Activated CD4-positive, CD25-positive, alpha-beta regulatory T cell (primary cell): Measurements from ENCODE around the gene MSH3.
"Not testable (repeated sequence)": the region's sequence is repeated elsewhere in the genome, so short reads cannot be mapped to it uniquely, and the experiment has no call there.

Source experiments
- DNase-seq, 4 experiments: peaks; one replicate each; lab custom pipeline; 2025; lab: John Stamatoyannopoulos, UW

Gene MSH3

DNA sequence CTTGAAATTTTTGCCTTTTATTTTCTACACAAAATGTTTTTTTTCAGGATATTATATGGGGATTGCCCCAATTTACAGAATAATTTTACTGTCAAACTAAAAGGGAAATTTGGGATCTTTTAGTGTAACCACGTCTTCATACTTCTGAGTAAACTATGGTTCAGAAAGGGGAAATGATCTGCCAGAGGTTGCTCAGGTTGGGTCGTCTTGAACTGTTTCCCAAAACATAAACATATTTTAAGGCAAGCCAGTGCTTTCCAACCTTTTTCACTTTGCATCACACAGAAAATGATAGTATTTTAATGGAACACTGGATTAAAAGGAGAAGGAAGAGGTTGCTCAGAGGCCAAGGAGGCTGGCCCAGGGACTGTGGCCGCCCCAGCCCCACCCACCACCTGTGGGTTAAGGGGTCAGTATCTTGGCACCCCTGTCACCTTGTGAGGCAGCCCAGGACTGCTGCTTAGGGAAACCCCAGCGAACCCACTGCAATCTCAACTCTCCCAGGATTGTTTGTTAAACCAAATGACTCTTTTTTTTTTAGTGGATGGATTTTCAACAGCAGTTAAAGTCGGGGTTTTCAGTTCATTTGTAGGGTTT lies 143.1 kb downstream of the MSH3 start:
- DNase-seq = no peak

DNA sequence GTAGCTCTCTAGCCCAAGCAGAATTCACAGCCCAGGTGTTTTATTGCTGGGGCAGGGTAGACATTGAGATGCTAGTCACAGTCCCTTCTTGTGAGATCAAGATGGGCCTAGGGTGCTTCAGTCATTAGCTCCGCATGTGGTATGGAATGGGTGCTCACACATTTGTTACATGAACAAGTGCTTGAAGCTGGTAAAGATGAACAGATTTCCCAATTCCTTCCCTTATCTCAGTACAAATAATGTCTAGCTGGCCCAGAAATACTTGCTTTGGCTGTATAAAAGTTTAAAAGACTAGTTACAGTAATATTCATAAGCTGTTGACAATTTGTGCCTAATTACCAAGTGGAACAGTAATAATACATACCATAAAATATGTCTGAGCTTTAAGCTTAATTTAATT lies 143.7 kb downstream of the MSH3 start:
- DNase-seq = no peak

DNA sequence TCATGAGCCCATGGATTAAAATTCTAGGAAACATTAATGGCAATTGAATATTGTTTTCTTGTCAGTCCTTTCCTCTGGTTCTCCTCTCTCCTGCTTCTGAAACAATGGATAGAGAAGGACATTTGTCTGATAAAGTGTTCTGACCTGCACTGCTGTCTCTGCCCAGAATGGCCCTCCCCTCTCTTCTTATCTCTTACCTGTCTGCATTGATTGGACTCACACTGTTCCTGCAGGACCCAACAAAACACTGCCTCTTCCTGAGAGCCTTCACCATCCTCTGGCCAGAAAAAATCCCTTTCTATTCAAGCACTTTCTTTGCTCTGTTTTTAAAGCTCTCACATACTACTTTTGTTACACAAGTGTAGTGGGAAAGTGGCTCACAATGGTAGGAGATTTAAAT lies 144.2 kb downstream of the MSH3 start:
- DNase-seq = no peak

DNA sequence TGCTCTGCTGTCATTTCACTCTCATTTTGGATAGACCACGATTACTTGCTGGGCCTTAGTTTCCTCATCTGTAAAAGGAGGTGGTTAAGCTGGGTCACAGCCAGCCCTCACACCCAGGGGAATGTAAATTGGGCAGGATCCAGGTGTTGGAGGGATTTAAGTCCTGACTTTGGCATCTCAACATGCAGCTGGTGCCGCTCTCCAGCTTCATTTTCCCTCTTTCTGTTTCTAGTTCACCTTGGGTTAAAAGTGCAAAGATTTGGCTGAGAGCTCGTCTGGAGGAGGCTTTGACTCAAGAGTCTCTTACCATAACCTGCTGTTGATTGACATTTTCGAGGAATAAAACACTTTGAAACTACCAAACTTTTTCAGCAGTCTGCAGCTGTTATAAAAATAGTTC lies 144.6 kb downstream of the MSH3 start:
- no peak for DNase-seq

DNA sequence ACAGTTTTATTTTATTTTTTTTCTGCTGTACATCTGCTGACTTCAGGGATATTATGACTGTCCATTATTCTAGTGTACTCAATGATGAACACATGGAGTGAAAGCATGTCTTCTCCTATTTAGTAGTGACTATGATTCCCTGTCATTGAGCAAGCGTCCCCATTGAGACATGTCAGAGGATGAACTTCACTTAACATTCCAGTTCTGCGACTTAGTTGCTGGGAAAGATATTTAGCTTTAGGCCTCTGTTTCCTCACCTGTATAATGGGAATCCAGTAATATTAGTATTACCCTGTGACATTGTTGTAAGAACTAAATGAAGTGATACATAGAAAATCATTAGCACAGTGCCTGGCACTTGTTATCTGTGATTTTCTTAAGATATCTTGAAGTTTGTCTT lies 145.1 kb downstream of the MSH3 start:
- DNase-seq = no peak

DNA sequence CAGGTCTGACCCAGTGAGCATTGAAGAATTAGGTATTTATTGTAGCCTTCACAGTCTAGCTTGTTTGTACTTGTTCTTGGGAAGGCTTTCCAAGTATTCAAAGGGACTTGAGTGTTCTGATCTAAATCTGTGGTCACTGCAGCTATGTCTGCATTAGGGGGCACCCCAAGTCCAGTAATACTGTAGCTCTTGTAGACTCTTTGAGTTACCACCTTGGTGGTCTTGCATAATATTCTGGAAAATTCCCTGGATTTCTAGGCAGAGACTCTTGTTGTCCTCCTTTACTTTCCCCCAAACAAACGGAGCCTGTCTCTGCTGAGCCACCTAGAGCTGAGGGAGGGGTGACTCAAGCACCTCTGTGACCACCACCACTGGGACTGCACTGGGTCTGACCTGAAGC lies 149.9 kb downstream of the MSH3 start:
- no peak for DNase-seq

DNA sequence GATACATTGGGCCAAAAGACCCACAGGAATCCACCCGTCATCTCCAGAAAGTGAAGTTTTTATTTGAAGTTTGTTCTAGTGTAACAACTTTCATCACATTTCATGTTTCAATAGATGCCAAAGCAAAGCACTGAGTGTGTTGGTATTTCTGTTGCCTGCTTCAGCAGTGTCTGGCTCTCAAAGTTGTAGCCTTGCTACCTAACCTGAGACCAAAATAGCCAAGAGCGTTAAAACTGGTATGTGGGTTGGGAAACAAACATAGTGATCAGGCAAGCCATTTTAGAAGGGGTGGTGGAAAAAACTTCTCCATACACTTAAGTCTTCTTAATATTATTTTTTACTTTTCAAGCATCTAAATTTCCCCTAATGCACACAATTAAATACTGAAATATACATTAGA lies 150.6 kb downstream of the MSH3 start:
- no peak for DNase-seq

DNA sequence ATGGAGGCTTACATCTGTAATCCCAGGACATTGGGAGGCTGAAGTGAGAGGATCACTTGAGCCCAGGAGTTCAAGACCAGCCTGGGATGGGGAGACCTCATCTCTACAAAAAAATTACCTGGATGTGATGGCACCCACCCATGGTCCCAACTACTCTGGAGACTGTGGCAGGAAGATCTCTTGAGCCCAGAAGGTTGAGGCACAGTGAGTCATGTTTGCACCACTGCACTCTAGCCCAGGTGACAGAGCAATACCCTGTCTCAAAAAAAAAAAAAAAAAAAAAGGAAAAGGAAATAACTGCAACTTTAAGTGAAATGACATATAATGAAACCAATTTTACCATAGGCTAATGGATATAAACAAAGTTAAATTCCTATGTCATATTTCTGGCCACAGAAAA lies 152.5 kb downstream of the MSH3 start:
- DNase-seq = no peak

DNA sequence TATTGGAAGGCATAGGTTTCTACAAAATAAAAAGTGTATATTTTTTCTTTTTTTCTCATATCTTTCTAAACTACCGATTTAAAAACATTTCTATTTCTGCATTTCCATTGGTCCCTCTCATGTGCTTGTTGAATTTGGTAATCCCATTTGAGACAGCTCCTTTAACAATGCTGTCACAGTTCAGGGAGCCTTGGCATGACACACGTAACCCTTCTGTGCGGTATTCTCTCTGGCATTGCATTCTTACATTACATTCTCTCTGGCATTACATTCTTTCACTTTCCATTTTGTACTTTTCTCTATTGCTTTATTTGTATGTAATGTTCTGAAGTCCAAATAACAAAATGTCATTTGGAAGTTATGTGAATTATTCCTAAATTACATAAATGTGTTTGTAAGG lies 155.0 kb downstream of the MSH3 start:
- no peak for DNase-seq

DNA sequence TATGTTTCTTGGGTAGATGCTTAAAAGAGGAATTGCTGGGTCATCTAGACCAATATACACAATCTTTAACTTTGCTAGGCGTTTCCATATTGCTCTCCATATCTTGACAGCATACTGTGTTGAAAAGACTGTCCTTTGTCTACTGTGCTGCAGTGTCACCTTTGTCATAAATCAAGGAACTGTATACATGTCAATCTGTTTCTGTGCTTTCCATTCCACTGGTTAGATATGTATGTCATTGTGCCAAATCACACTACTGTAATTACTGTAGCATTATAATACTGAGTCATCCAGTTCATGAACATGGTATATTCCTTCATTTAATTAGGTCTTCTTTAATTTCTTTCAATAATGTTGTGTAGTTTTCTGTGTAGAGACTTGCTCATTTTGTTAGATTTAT lies 156.0 kb downstream of the MSH3 start:
- DNase-seq = no peak

DNA sequence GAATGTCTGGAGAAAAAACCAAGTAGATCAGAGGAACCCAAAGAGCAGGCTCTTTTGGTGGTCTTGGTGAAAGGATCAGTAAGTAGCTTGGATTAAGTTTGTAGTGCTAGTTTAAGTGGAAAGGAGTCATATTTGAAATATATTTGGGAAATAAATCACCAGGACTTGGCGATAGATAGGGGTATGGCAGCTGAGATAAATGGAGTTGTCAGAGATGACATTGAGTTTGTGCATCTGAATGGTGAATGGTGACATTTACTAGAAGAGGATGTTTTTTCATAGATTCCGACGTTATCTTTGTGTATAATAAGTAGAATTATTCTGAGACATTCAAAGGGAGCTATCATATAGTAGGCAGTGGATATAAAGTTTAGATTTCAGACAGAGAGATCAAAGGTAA lies 162.1 kb downstream of the MSH3 start:
- no peak for DNase-seq

DNA sequence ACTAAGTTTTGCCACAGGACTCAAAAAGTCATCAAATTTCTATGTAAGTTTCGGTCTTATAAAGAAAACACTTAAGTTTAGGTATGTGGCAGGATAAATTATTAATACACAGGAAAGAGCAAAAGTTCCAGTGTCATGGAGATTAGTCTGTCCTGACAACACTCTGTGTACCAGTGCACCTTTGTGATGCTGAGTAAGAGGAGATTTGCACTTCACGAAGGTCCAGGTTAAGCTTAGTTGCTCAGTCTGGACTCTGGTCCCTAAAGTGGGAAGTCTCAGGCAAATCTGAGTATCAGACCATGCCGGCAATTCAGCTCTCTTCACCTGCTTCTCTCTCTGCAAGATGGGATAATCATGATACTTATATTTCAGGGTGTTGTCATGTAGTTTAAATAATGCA lies 166.2 kb downstream of the MSH3 start:
- DNase-seq = no peak

DNA sequence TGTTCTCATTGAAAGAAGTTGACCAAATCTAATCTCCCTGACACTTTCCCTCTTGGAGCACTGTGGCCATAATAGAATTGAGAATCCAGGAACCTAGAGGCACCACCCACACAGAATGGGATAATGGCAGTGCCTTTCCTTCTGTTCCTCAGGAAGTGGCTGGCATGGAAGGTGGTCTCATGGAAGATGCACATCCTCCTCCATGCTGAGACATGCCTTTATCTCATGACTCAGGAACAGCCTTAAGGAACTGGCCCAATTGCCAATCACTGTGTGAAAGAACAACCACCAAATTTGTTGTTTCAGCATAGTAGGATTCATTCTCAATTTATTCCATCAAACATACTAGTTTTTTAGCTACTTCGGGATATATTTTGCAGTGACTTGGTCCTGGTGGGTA lies 168.2 kb downstream of the MSH3 start:
- DNase-seq = no peak

DNA sequence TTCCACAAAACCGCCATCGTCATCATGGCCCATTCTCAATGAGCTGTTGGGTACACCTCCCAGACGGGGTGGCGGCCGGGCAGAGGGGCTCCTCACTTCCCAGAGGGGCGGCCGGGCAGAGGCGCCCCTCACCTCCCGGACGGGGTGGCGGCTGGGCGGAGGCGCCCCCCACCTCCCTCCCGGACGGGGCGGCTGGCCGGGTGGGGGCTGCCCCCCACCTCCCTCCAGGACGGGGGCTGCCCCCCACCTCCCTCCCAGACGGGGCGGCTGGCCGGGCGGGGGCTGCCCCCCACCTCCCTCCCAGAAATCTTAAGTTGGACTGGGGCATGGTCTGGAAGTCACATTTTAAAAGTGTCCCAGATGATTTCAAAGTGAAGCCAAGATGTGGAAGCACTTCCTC lies 169.7 kb downstream of the MSH3 start:
- not testable (repeated sequence) for DNase-seq

DNA sequence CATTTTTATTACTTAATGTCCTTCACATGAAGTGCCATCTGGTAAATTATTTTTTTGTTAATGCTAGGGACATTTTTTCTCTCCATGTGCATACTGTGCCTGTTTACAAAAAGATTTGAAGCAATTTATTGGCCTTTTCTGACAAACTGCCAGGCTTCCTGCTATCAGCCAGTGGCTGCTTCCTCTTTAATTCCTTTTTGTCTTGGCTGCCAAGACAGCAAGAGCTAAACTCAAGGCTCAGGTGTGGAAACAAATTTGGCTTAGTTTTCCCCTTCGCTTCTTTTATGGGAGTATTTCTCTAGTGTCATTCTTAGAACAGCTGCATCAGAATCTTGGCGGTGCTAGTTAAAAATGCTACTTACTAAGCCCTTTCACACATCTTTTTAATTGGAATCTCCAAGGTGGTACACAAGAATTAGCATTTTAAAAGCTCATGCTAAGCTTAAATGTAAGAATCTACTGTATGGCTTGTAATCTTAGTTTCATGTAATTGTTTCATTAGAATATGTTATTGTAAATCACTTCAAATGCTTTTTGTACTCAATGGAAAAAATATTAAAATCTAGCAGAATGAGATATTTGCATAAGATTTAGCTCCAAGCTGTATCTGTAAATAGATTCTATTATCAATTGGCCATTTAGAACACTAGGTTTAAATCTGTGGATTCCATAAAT lies 171.5 kb downstream of the MSH3 start:
- no peak for DNase-seq

DNA sequence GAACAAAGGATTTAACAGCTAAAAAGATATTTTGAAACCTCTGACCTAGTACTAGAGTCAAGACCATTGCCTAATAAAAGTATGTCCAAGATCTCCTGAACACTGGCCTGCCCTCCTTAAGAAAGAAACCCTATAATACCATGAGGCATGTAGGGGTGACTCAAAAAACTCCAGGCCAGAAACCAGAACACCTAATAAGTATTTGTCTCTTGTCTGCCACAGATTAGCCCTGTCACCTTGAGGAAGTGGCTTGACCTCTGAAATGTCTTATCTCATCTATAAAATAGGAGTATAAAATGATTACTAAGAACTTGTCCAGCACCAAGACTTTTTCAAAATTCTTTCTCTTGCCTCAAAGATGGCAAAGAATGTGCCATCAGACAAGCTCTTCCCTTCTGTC lies 180.3 kb downstream of the MSH3 start:
- DNase-seq = no peak

DNA sequence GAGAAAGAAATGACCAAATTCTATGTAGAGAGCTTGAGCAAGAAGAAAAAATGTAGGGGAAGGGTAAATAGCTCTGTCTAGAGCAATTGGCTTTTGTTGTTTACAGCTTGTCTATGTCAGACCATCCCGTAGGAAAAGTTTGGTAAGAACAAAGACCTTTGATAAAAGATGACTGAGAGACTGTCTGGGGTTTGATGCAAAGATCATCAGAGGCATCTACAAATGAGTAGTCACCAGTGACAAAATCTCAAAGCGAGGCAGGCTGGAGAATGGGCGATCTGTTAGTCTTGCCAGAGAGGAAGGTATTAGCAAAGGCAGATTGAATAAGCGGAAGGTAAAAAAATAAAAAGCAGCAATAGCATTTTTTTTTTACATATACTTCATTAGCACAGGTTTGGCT lies 180.7 kb downstream of the MSH3 start:
- no peak for DNase-seq

DNA sequence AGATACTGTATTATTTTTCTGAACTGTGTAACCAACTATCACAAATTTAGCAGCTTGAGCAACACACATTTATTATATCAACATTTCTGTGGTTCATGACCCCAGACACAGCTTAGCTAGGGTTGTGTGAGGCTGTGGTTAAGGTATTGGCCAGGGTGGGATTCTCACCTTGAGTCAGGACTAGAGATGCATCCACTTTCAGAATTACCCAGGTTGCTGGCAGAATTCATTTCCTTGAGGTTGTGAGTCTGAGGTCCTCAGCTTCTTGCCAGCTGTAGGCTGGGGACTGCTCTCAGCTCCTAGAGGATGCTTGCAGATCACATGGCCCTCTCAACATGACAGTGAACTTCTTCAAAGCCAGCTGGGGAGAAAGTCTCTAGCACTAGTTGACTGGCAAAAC lies 183.2 kb downstream of the MSH3 start:
- DNase-seq = no peak

DNA sequence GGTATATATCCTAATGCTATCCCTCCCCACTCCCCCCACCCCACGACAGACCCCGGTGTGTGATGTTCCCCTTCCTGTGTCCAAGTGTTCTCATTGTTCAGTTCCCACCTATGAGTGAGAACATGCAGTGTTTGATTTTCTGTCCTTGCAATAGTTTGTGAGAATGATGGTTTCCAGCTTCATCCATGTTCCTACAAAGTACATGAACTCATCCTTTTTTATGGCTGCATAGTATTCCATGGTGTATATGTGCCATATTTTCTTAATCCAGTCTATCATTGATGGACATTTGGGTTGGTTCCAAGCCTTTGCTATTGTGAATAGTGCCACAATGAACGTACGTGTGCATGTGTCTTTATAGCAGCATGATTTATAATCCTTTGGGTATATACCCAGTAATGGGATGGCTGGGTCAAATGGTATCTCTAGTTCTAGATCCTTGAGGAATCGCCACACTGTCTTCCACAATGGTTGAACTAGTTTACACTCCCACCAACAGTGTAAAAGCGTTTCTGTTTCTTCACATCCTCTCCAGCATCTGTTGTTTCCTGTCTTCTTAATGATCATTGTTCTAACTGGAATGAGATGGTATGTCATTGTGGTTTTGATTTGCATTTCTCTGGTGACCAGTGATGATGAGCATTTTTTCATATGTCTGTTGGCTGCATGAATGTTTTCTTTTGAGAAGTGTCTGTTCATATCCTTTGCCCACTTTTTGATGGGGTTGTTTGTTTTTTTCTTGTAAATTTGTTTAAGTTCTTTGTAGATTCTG lies 186.8 kb downstream of the MSH3 start:
- not testable (repeated sequence) for DNase-seq

DNA sequence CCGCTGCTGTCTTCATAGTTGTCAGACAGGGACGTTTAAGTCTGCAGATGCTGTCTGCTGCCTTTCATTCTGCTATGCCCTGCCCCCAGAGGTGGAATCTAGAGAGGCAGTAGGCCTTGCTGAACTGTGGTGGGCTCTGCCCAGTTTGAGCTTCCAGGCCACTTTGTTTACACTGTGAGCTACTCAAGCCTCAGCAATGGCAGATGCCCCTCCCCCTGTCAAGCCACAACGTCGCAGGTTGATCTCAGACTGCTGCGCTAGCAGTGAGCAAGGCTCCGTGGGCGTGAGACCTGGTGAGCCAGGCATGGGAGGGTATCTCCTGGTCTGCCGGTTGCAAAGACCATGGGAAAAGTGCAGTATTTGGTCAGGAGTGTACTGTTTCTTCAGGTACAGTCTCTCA lies 192.0 kb downstream of the MSH3 start:
- DNase-seq = not testable (repeated sequence)

DNA sequence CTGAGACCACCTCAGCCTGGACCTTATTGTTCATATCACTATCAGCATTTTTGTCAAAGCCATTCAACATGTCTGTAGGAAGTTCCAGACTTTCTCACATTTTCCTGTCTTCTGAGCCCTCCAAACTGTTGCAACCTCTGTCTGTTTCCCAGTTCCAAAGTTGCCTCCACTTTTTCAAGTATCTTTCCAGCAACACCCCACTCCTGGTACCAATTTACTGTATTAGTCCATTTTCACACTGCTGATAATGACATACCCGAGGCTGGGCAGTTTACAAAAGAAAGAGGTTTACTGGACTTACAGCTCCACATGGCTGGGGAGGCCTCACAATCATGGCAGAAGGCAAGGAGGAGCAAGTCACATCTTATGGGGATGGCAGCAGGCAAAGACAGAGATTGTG lies 195.7 kb downstream of the MSH3 start:
- DNase-seq = not testable (repeated sequence)

DNA sequence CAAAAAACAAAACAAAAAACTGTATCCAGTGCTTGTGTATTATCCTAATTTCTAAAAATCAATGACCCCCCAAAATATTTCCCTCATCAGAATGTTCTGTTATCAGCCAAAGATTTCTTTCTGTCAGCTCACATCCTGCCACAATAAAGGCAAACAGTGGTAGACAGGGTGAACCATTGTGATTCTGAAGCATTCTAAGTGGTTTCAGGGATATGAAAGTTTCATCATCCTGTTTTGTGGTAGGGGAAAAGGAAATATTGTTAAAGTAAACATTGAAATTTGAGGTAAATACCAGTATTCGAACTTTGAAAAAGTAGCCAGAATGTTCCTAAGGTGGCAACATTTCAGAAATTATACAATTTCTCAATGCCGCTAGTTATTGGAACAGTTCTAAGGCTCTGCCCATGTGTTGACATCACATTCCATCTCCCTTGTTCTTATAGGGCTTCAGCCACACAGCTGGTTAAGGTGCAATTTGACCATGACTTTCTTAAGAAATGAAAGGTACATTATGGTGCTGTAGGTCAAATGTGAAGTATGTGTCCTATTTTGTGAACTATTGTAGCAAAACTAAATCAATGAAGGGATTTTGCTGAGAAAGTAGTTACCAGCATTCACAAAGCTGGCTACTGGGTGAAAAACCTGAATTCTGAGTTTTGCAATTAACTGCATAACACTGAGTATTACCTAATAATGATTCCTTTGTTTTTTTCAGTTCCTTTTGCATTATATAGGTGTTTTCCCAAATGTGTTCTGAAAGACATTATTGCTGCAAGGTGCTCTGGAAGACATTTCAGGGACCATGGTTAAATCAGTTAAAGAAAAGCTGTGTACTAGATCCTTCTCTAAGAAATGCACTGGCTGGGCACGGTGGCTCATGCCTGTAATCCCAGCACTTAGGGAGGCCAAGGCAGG lies 198.1 kb downstream of the MSH3 start:
- no peak for DNase-seq
